ENCODE measurements around the gene OTOF. TPM values are rescaled to one million over a fixed set of nuclear protein-coding genes. Genes with fewer than 3 reads are reported as not detected.

OTOF gene
- polyA plus RNA-seq, 1 donor = 5.4 TPM

- no peaks in the 10 kb centered on the region for H3K27me3 ChIP-seq (ENCODE audit: control insufficient read depth, insufficient read depth, low read length)
- no peak overlapping the region for H3K27ac ChIP-seq (ENCODE audit: low read length)
- H3K4me3 ChIP-seq (ENCODE audit: low read length) = no peak overlapping the region
- no peak for DNase-seq
- H3K9me3 ChIP-seq (ENCODE audit: control insufficient read depth, low read depth, low read length) = no peaks in the 10 kb centered on the region
- peaks cover 2% of the 10 kb centered on the region for H3K4me1 ChIP-seq (ENCODE audit: control insufficient read depth, insufficient read depth, low read length)
- no CpG with 5 or more reads among the region's 2 CpGs for WGBS (ENCODE audit: insufficient coverage, low lambda C conversion rate)
- H3K36me3 ChIP-seq (ENCODE audit: control insufficient read depth, insufficient read depth, low read length) = no peaks in the 10 kb centered on the region
Observed at GRCh38 chr2:26410764-26411243, 67.1 kb downstream of the OTOF start.

- Histone ChIP-seq H3K9me3 (ENCODE audit: control insufficient read depth, low read depth, low read length) (no peaks in the 10 kb centered on the region), H3K4me3 (ENCODE audit: low read length) (no peak overlapping the region), H3K36me3 (ENCODE audit: control insufficient read depth, insufficient read depth, low read length) (no peaks in the 10 kb centered on the region), H3K4me1 (ENCODE audit: control insufficient read depth, insufficient read depth, low read length) (peaks cover 2% of the 10 kb centered on the region), H3K27me3 (ENCODE audit: control insufficient read depth, insufficient read depth, low read length) (no peaks in the 10 kb centered on the region), H3K27ac (ENCODE audit: low read length) (no peak overlapping the region)
- no peak for DNase-seq
- 73% methylated on average over 1 of the region's 1 CpG for WGBS (ENCODE audit: insufficient coverage, low lambda C conversion rate)
Observed at GRCh38 chr2:26409785-26410184, 68.1 kb downstream of the OTOF start.

- Histone ChIP-seq H3K27ac (ENCODE audit: low read length) (no peak overlapping the region), H3K27me3 (ENCODE audit: control insufficient read depth, insufficient read depth, low read length) (peaks cover 2% of the 10 kb centered on the region), H3K36me3 (ENCODE audit: control insufficient read depth, insufficient read depth, low read length) (no peaks in the 10 kb centered on the region), H3K9me3 (ENCODE audit: control insufficient read depth, low read depth, low read length) (no peaks in the 10 kb centered on the region), H3K4me3 (ENCODE audit: low read length) (no peak overlapping the region), H3K4me1 (ENCODE audit: control insufficient read depth, insufficient read depth, low read length) (peaks cover 2% of the 10 kb centered on the region)
- no peak for DNase-seq
- WGBS (ENCODE audit: insufficient coverage, low lambda C conversion rate) = no CpG with 5 or more reads among the region's 9 CpGs
Observed at GRCh38 chr2:26407526-26407925, 70.4 kb downstream of the OTOF start.

Other genes with a start within 250 kb of the OTOF start
- gene HADHA, start 233.5 kb downstream of the OTOF start, polyA plus RNA-seq = 219 TPM
- 115 TPM for gene HADHB, start 233.2 kb downstream of the OTOF start, polyA plus RNA-seq
- 36.8 TPM for gene SELENOI, start 132.0 kb downstream of the OTOF start, polyA plus RNA-seq
- gene ADGRF3, start 131.3 kb downstream of the OTOF start, polyA plus RNA-seq = 0.73 TPM
- gene DRC1, start 76.2 kb downstream of the OTOF start, polyA plus RNA-seq = 0.76 TPM
- gene CIB4, start 163.2 kb upstream of the OTOF start, polyA plus RNA-seq = 0.21 TPM
- 3.3 TPM for gene KCNK3, start 214.6 kb upstream of the OTOF start, polyA plus RNA-seq

All from large intestine (tissue), 3 donors.